Astrocyte (in vitro differentiated cells and primary cell): ENCODE measurements around the gene CCDC195. TPM values are rescaled to one million over a fixed set of nuclear protein-coding genes. Genes with fewer than 3 reads are reported as not detected.

Experiments
- DNase-seq: peaks from one replicate; pipeline ENCODE4 v3.0.0-alpha.2; 2010; ENCODE audit warnings: low read depth
- FAIRE-seq: peaks from 2 replicates; lab custom pipeline; 2011; peaks lifted over from hg19 to GRCh38; lab: Jason Lieb, UNC
- H2AFZ ChIP-seq: 2 replicates; pipeline ENCODE4 v1.6.0; 2012; ENCODE audit warnings: low read depth, low read length, inconsistent platforms
- H3K27ac ChIP-seq: 2 replicates; pipeline ENCODE4 v1.5.1; 2011; ENCODE audit warnings: low read depth, low read length, inconsistent platforms
- H3K27me3 ChIP-seq: 2 replicates; pipeline ENCODE4 v1.6.0; 2011; ENCODE audit warnings: low read length, inconsistent platforms; ENCODE audit not compliant: insufficient read depth
- H3K36me3 ChIP-seq: 2 replicates; pipeline ENCODE4 v1.5.1; 2011; ENCODE audit warnings: low read length, inconsistent platforms; ENCODE audit not compliant: insufficient read depth
- H3K4me1 ChIP-seq: 2 replicates; pipeline ENCODE4 v1.5.1; 2011; ENCODE audit warnings: low read length, inconsistent platforms; ENCODE audit not compliant: insufficient read depth
- H3K4me2 ChIP-seq: 2 replicates; pipeline ENCODE4 v1.6.0; 2012; ENCODE audit warnings: low read length, inconsistent platforms
- H3K4me3 ChIP-seq: 2 replicates; pipeline ENCODE4 v1.5.1; 2011; ENCODE audit warnings: low read depth, mild to moderate bottlenecking, low read length, inconsistent platforms; ENCODE audit not compliant: insufficient read depth
- H3K79me2 ChIP-seq: 2 replicates; pipeline ENCODE4 v1.6.0; 2012; ENCODE audit warnings: mild to moderate bottlenecking, low read length, inconsistent platforms; ENCODE audit not compliant: insufficient read depth
- H3K9ac ChIP-seq: 2 replicates; pipeline ENCODE4 v1.6.0; 2012; ENCODE audit warnings: mild to moderate bottlenecking, low read length, inconsistent platforms
- H3K9me3 ChIP-seq: 2 replicates; pipeline ENCODE4 v1.5.1; 2012; ENCODE audit warnings: low read depth, mild to moderate bottlenecking, low read length, inconsistent platforms; ENCODE audit not compliant: insufficient read depth
- H4K20me1 ChIP-seq: 2 replicates; pipeline ENCODE4 v1.6.0; 2012; ENCODE audit warnings: low read length, inconsistent platforms; ENCODE audit not compliant: insufficient read depth
- H3K27ac Mint-ChIP-seq: one replicate; pipeline ENCODE4 v1.8.0; 2021; ENCODE audit warnings: mild to moderate bottlenecking, mixed read lengths; ENCODE audit not compliant: unreplicated experiment
- H3K27me3 Mint-ChIP-seq: one replicate; pipeline ENCODE4 v1.8.0; 2021; ENCODE audit warnings: low read depth, mixed read lengths; ENCODE audit not compliant: unreplicated experiment
- H3K36me3 Mint-ChIP-seq: one replicate; pipeline ENCODE4 v1.8.0; 2021; ENCODE audit warnings: low read depth, mixed read lengths; ENCODE audit not compliant: unreplicated experiment
- H3K4me1 Mint-ChIP-seq: one replicate; pipeline ENCODE4 v1.8.0; 2021; ENCODE audit warnings: low read depth, mixed read lengths; ENCODE audit not compliant: unreplicated experiment
- H3K4me3 Mint-ChIP-seq: one replicate; pipeline ENCODE4 v1.8.0; 2021; ENCODE audit warnings: mild to moderate bottlenecking, moderate library complexity, mixed read lengths; ENCODE audit not compliant: unreplicated experiment
- H3K9me3 Mint-ChIP-seq: one replicate; pipeline ENCODE4 v1.8.0; 2021; ENCODE audit warnings: mild to moderate bottlenecking, mixed read lengths; ENCODE audit not compliant: unreplicated experiment
- CTCF ChIP-seq: IDR thresholded peaks from 2 replicates; pipeline ENCODE4 v1.5.1; 2011; ENCODE audit warnings: low read depth, mild to moderate bottlenecking, inconsistent platforms, low read length, moderate library complexity; ENCODE audit not compliant: insufficient read depth
- EZH2 ChIP-seq: IDR thresholded peaks from 2 replicates; pipeline ENCODE4 v1.6.1; 2012; ENCODE audit warnings: mild to moderate bottlenecking, low read length, inconsistent platforms; ENCODE audit not compliant: insufficient read depth
- total RNA-seq: library from RNA; stranded (reverse); gene quantifications from 2 replicates; pipeline ENCODE4 v1.2.1, GENCODE V29; 2021

Gene CCDC195
- total RNA-seq, 1 donor from 2014 or later: not detected

DNA sequence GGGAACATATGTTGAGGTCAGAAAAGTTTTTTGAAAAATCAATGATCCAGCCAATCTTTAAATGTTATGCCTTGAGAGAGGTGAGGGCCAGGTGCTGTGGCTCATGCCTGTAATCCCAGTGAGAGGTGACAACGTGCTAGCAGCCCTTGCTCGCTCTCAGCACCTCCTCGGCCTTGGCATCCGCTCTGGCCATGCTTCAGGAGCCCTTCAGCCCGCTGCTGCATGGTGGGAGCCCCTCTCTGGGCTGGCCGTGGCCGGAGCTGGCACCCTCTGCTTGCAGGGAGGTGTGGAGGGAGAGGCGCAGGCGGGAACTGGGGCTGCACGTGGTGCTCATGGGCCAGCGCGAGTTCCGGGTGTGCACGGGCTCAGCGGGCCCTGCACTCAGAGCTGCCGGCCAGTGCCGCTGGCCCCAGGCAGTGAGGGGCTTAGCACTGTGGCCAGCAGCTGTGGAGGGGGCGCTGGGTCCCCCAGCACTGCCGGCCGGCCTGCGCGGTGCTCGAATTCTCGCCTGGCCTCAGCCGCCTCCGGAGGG, 61.1 kb downstream of the CCDC195 start:
- Histone ChIP-seq H3K4me1 (no peaks in the 10 kb centered on the region), H3K27me3 (peaks cover 2% of the 10 kb centered on the region)

More for the DNA sequence above, 61.1 kb downstream of the CCDC195 start:
- H3K27ac Mint-ChIP-seq: no peak overlapping the region
- H3K4me3 Mint-ChIP-seq: no peak overlapping the region
- DNase-seq (no peak), FAIRE-seq (no peak)
- H3K79me2 ChIP-seq: no peaks in the 10 kb centered on the region
- no peak overlapping the region for H3K4me3 ChIP-seq
- H3K36me3 ChIP-seq: no peaks in the 10 kb centered on the region
- no peaks in the 10 kb centered on the region for H3K27me3 Mint-ChIP-seq
- H3K36me3 Mint-ChIP-seq: peaks cover 2% of the 10 kb centered on the region
- no peak overlapping the region for H2AFZ ChIP-seq
- TF ChIP-seq EZH2: no peak
- TF ChIP-seq CTCF: no peak
- H3K27ac ChIP-seq: no peak overlapping the region
- no peaks in the 10 kb centered on the region for H4K20me1 ChIP-seq
- H3K4me2 ChIP-seq: no peak overlapping the region
- no peaks in the 10 kb centered on the region for H3K9me3 ChIP-seq
- no peak overlapping the region for H3K9ac ChIP-seq
- H3K9me3 Mint-ChIP-seq: peaks cover 18% of the 10 kb centered on the region
- H3K4me1 Mint-ChIP-seq: no peaks in the 10 kb centered on the region

Other genes starting within 250 kb of the CCDC195 start
- gene CUL3, start 131.0 kb downstream of the CCDC195 start, total RNA-seq: 78.2 and 95.5 TPM in 2 replicates